Lower leg skin (tissue), 4 donors: ENCODE measurements around the gene SPSB3. TPM values are rescaled to one million over a fixed set of nuclear protein-coding genes. Genes with fewer than 3 reads are reported as not detected.
"Not testable (repeated sequence)": the region's sequence is repeated elsewhere in the genome, so short reads cannot be mapped to it uniquely, and the experiment has no call there.

ENCODE experiments used
- DNase-seq, 2 donors: peaks; one replicate each; pipeline ENCODE4 v3.0.0-alpha.2; 2019; ENCODE audit warnings: low spot score in 2 of 2
- H3K4me3 ChIP-seq: fragments of 200-600 bp; sonication (generic); 2 replicates; pipeline ENCODE4 v1.5.1; 2017; ENCODE audit warnings: mild to moderate bottlenecking, low read depth; ENCODE audit not compliant: poor library complexity, severe bottlenecking
- POLR2A ChIP-seq, 2 donors: fragments of 450-650 bp; IDR thresholded peaks; one replicate each; pipeline ENCODE4 v1.6.1; 2016 to 2017; ENCODE audit warnings: antibody characterized with exemption in 2 of 2, mild to moderate bottlenecking in 1 of 2, moderate library complexity in 1 of 2
- WGBS, 2 donors: methylation state at CpG; one replicate each; pipeline ENCODE4 v1.1.5; 2018; 5-methylcytosine and 5-hydroxymethylcytosine counted together
- intact Hi-C: fragments of 100-400 bp; cut with DNase I; formaldehyde crosslinking; loops from one replicate; pipeline ENCODE4 v1.15.0; 2023; ENCODE audit warnings: low total_unique reads
- total RNA-seq, 4 donors: library from RNA; depleted of rRNA; stranded (reverse); fragments of >200 nt; gene quantifications; one replicate each; pipeline ENCODE4 v1.1.0, GENCODE V29; 2016
- TF ChIP-seq, protein P1 (sequence below), 3 donors: fragments of 450-650 bp; IDR thresholded peaks; one replicate each; pipeline ENCODE4 v1.5.1; 2016; ENCODE audit warnings: antibody characterized with exemption in 3 of 3, mild to moderate bottlenecking in 3 of 3, moderate library complexity in 2 of 3

Gene SPSB3
- total RNA-seq, 4 donors from 2014 or later, result 146 to 238 (median 172) TPM

DNA sequence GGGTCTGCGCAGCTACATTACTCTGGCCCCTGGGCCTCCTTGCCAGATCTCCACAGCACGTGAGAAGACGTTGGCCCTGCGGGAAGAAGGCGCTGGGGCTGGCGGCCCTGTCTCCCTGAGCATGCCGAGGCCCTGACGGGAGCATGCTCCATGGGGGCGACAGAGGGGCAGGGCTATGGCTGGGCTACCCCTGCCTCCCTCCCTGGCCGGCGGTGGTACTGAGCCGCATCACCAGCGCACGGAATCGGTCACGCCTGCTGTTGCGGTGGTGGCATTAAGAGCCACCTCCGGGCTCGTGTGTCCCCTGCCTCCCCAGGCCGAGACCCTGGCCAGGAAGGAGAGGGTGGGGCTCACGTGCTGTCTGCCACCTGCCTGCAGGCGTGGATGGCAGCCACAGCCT is 48.2 kb downstream of the SPSB3 start:
- no peak for DNase-seq
- H3K4me3 ChIP-seq, result no peak overlapping the region
- TF ChIP-seq, protein P1, sequence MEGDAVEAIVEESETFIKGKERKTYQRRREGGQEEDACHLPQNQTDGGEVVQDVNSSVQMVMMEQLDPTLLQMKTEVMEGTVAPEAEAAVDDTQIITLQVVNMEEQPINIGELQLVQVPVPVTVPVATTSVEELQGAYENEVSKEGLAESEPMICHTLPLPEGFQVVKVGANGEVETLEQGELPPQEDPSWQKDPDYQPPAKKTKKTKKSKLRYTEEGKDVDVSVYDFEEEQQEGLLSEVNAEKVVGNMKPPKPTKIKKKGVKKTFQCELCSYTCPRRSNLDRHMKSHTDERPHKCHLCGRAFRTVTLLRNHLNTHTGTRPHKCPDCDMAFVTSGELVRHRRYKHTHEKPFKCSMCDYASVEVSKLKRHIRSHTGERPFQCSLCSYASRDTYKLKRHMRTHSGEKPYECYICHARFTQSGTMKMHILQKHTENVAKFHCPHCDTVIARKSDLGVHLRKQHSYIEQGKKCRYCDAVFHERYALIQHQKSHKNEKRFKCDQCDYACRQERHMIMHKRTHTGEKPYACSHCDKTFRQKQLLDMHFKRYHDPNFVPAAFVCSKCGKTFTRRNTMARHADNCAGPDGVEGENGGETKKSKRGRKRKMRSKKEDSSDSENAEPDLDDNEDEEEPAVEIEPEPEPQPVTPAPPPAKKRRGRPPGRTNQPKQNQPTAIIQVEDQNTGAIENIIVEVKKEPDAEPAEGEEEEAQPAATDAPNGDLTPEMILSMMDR (IDR thresholded peaks at IDR 0.05), result no peak
- TF ChIP-seq POLR2A (IDR thresholded peaks at IDR 0.05), result no peak
- WGBS, 2 donors, result 79 to 89% methylated on average over 6 to 17 of the region's 22 CpGs
- intact Hi-C loops, result no loop called here

DNA sequence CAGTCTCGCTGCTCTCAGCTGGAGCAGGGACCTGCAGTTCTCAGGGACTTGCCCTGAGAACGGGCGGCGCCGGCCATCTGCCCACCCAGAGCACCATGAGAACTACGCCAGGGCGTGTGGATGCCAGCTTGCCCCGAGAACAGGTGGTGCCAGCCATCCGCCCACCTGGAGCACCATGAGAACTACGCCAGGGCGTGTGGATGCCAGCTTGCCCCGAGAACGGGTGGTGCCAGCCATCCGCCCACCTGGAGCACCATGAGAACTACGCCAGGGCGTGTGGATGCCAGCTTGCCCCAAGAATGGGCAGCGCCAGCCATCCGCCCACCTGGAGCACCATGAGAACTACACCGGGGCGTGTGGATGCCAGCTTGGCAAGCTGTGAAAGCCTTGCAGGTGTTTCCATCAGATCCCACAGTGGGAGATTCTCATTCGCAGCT is 49.8 kb downstream of the SPSB3 start:
- 58 to 81% methylated on average over 21 of the region's 21 CpGs for WGBS, 2 donors
- intact Hi-C loops, DNase-seq, H3K4me3 ChIP-seq: not testable (repeated sequence)

DNA sequence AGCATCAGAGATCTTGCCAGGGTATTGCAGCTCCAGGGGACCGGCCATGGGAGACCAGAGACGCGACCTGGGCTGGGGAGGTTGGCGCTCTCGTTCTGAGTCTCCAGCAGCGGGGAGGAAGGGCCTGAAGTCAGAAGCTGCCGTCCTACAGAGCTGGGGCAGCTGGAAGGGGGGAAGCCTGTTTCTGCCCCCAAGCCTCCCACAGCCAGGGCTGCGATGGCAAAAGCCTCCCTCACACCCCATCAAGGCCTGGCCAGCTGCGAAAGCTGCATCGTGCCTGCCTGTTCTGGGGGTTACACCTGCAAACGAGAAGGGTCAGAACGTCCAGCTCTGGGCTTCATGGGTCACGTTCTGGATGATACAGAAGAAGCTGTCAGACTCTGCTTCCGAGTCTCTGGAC is 50.3 kb downstream of the SPSB3 start:
- TF ChIP-seq POLR2A (IDR thresholded peaks at IDR 0.05), result no peak
- TF ChIP-seq, protein P1 (IDR thresholded peaks at IDR 0.05), result no peak
- intact Hi-C loops, result no loop called here
- 86 to 90% methylated on average over 13 to 14 of the region's 14 CpGs for WGBS, 2 donors
- DNase-seq, result no peak
- H3K4me3 ChIP-seq, result no peak overlapping the region

DNA sequence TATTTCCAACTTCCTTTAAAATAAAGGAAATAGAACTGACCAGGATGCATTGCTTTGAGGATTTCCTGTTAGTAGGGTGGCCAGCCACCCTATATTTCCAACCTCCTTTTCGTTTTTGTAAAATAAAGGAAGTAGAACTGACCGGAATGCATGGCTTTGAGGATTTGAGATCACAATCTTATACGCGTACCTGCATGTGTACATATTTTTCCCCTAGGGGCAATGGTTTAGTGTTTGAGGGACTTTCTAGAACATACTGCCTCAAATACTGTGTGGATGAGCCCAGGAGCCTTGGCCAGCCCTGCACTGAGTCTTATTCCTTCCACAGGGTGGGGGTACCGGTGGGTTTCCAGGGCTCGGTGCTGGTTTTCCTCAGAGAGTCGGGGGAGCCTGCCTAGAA is 50.8 kb downstream of the SPSB3 start:
- H3K4me3 ChIP-seq, result no peak overlapping the region
- WGBS, 2 donors, result 71 to 80% methylated on average over 6 to 7 of the region's 7 CpGs
- intact Hi-C loops, result no loop called here
- no peak for DNase-seq
- no peak for TF ChIP-seq POLR2A (IDR thresholded peaks at IDR 0.05)
- TF ChIP-seq, protein P1 (IDR thresholded peaks at IDR 0.05), result no peak

DNA sequence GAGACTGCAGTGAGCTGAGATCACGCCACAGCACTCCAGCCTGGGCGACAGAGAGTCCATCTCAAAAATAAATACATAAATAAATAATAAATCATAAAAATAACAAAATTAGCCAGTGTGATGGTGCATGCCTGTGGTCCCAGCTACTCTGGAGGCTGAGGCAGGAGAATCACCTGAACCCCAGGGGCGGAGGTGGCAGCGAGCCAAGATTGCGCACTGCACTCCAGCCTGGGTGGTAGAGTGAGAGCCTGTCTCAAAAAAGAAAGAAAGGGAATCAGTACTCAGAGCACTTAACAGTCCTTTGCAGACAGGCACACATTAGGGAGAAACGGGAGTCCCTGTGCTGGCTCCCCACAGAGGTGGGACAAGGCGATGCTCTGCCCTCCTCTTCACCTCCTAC is 51.3 kb downstream of the SPSB3 start:
- 85 to 88% methylated on average over 7 of the region's 7 CpGs for WGBS, 2 donors
- TF ChIP-seq, protein P1 (IDR thresholded peaks at IDR 0.05), result no peak
- no peak for TF ChIP-seq POLR2A (IDR thresholded peaks at IDR 0.05)
- no peak for DNase-seq
- intact Hi-C loops, result no loop called here
- no peak overlapping the region for H3K4me3 ChIP-seq

DNA sequence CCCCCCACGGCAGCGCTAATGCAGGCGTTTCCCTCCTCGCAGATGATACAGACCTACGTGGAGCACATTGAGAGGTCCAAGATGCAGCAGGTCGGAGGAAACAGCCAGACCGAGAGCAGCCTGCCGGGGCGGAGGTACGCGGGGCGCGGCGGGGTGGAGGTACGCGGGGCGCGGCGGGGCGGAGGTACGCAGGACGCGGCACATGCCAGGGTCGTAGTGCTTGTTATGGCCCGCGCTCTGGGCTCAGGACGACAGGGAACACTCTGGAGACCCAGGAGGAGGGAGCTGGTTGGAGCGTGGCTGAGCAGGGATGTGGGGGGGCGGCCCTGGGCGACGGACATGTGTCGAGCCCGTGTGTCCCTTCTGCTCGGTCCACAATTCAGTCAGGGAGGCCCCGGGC is 52.9 kb downstream of the SPSB3 start:
- 93 to 94% methylated on average over 35 of the region's 35 CpGs for WGBS, 2 donors

More for the DNA sequence above, 52.9 kb downstream of the SPSB3 start:
- no peak for DNase-seq
- intact Hi-C loops, result no loop called here
- H3K4me3 ChIP-seq, result no peak overlapping the region
- no peak for TF ChIP-seq POLR2A (IDR thresholded peaks at IDR 0.05)
- TF ChIP-seq, protein P1 (IDR thresholded peaks at IDR 0.05), result no peak
